Esophagus (tissue), 2 donors: ENCODE measurements around the gene PLCG1. TPM values are rescaled to one million over a fixed set of nuclear protein-coding genes. Genes with fewer than 3 reads are reported as not detected.

Experiments used
- H3K27ac ChIP-seq, 2 donors: one replicate each; pipeline ENCODE4 v1.5.1; 2013; ENCODE audit warnings: low read depth in 2 of 2, mild to moderate bottlenecking in 2 of 2, inconsistent platforms in 1 of 2, low read length in 1 of 2, moderate library complexity in 1 of 2
- H3K27me3 ChIP-seq, 2 donors: one replicate each; pipeline ENCODE4 v1.6.1; 2013; ENCODE audit warnings: low read length in 2 of 2, control low read depth in 1 of 2, mild to moderate bottlenecking in 1 of 2; ENCODE audit not compliant: insufficient read depth in 2 of 2, control insufficient read depth in 1 of 2
- H3K36me3 ChIP-seq, 2 donors: one replicate each; pipeline ENCODE4 v1.6.1; 2013; ENCODE audit warnings: low read length in 1 of 2; ENCODE audit not compliant: control insufficient read depth in 2 of 2, insufficient read depth in 2 of 2
- H3K4me1 ChIP-seq, 2 donors: one replicate each; pipeline ENCODE4 v1.6.1; 2013; ENCODE audit warnings: low read length in 1 of 2; ENCODE audit not compliant: control insufficient read depth in 2 of 2, insufficient read depth in 2 of 2
- H3K4me3 ChIP-seq, 2 donors: one replicate each; pipeline ENCODE4 v1.5.1; 2013; ENCODE audit warnings: low read length in 2 of 2, mild to moderate bottlenecking in 2 of 2, low read depth in 1 of 2, moderate library complexity in 1 of 2
- H3K9me3 ChIP-seq, 2 donors: one replicate each; pipeline ENCODE4 v1.6.1; 2013; ENCODE audit warnings: mild to moderate bottlenecking in 2 of 2, low read depth in 1 of 2, low read length in 1 of 2, moderate library complexity in 1 of 2; ENCODE audit not compliant: control insufficient read depth in 2 of 2, insufficient read depth in 1 of 2
- WGBS, 2 donors: extraction: QIAGEN DNeasy Blood & Tissue Kit; methylation state at CpG; one replicate each; pipeline ENCODE4 v1.1.7; 2013; 5-methylcytosine and 5-hydroxymethylcytosine counted together
- polyA plus RNA-seq, 2 donors: library from polyadenylated mRNA; stranded (reverse); fragments of 200-250 nt; gene quantifications; one replicate each; pipeline ENCODE4 v1.2.3, GENCODE V29; 2013
- donor health status: healthy with polysubstance abuse.
- donor health status: Bipolar disorder and iron deficiency.

Gene PLCG1
- polyA plus RNA-seq, 2 donors = 26.2 to 45.3 TPM

DNA sequence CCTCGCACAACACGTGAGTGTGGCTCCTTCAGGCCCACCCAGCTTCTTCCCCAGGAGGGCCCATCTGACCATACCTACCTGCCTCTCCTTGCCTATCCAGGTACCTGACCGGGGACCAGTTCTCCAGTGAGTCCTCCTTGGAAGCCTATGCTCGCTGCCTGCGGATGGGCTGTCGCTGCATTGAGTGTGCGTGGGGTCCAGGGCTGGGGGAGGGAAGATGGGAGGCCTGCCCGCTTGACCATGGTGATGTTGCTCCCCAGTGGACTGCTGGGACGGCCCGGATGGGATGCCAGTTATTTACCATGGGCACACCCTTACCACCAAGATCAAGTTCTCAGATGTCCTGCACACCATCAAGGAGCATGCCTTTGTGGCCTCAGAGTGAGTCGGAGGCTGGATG, 26.5 kb downstream of the PLCG1 start:
- Histone ChIP-seq H3K4me1 (peaks cover 0 to 5% of the 10 kb centered on the region in 2 donors), H3K27me3 (no peaks in the 10 kb centered on the region), H3K36me3 (peaks cover 19 to 71% of the 10 kb centered on the region in 2 donors), H3K9me3 (no peaks in the 10 kb centered on the region), H3K4me3 (no peak overlapping the region), H3K27ac (no peak overlapping the region)
- WGBS, 2 donors = 97% methylated on average over 11 of the region's 11 CpGs

GRCh38 chr20:41165001-41165882, 27.9 kb downstream of the PLCG1 start:
- Histone ChIP-seq H3K36me3 (peaks cover 14 to 76% of the 10 kb centered on the region in 2 donors), H3K9me3 (no peaks in the 10 kb centered on the region), H3K4me1 (peaks cover 0 to 6% of the 10 kb centered on the region in 2 donors), H3K27ac (no peak overlapping the region), H3K27me3 (no peaks in the 10 kb centered on the region), H3K4me3 (no peak overlapping the region)
- 91 to 92% methylated on average over 24 of the region's 24 CpGs for WGBS, 2 donors

DNA sequence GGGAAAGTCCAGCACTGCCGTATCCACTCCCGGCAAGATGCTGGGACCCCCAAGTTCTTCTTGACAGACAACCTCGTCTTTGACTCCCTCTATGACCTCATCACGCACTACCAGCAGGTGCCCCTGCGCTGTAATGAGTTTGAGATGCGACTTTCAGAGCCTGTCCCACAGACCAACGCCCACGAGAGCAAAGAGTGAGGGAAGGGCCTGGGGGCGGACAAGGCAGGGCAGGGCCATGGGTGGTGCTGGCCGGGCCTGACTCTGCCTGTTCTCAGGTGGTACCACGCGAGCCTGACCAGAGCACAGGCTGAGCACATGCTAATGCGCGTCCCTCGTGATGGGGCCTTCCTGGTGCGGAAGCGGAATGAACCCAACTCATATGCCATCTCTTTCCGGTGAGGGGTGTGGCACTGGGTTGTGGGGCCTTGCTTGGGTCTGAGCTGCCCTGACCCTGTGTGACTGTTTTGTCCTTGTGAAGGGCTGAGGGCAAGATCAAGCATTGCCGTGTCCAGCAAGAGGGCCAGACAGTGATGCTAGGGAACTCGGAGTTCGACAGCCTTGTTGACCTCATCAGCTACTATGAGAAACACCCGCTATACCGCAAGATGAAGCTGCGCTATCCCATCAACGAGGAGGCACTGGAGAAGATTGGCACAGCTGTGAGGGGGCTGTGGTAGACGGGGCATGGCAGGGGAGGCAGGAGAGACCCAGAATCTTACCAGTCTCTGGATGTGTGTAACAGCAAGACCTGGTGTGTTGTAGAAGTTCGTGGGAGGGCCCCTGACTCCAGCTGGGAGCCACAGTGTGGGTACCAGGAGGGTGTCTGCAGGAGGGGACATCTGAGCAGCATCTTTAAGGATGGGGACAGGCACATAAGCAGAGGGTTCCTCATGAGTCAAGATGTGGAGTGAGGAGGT, 29.1 kb downstream of the PLCG1 start:
- peaks cover 0 to 6% of the 10 kb centered on the region in 2 donors for H3K4me1 ChIP-seq
- H3K27me3 ChIP-seq = no peaks in the 10 kb centered on the region
- no peak overlapping the region for H3K4me3 ChIP-seq
- H3K27ac ChIP-seq = no peak overlapping the region
- peaks cover 14 to 81% of the 10 kb centered on the region in 2 donors for H3K36me3 ChIP-seq
- no peaks in the 10 kb centered on the region for H3K9me3 ChIP-seq
- 84 to 86% methylated on average over 27 of the region's 27 CpGs for WGBS, 2 donors

GRCh38 chr20:41167118-41167470, 29.8 kb downstream of the PLCG1 start:
- no peak overlapping the region for H3K27ac ChIP-seq
- no peak overlapping the region for H3K4me3 ChIP-seq
- H3K4me1 ChIP-seq = peaks cover 2 to 6% of the 10 kb centered on the region in 2 donors
- H3K9me3 ChIP-seq = no peaks in the 10 kb centered on the region
- 89 to 95% methylated on average over 3 of the region's 3 CpGs for WGBS, 2 donors
- H3K27me3 ChIP-seq = no peaks in the 10 kb centered on the region
- H3K36me3 ChIP-seq = peaks cover 14 to 78% of the 10 kb centered on the region in 2 donors

GRCh38 chr20:41167481-41168253, 30.3 kb downstream of the PLCG1 start:
- Histone ChIP-seq H3K9me3 (no peaks in the 10 kb centered on the region), H3K27ac (no peak overlapping the region), H3K27me3 (no peaks in the 10 kb centered on the region), H3K36me3 (peaks cover 14 to 77% of the 10 kb centered on the region in 2 donors), H3K4me1 (peaks cover 2 to 6% of the 10 kb centered on the region in 2 donors), H3K4me3 (no peak overlapping the region)
- 83 to 88% methylated on average over 11 of the region's 11 CpGs for WGBS, 2 donors

GRCh38 chr20:41168281-41169161, 31.2 kb downstream of the PLCG1 start:
- H3K4me1 ChIP-seq = peaks cover 2 to 12% of the 10 kb centered on the region in 2 donors
- no peak overlapping the region for H3K4me3 ChIP-seq
- WGBS, 2 donors = 91 to 97% methylated on average over 10 of the region's 10 CpGs
- H3K27ac ChIP-seq = no peak overlapping the region
- H3K9me3 ChIP-seq = no peaks in the 10 kb centered on the region
- peaks cover 11 to 74% of the 10 kb centered on the region in 2 donors for H3K36me3 ChIP-seq
- H3K27me3 ChIP-seq = no peaks in the 10 kb centered on the region

DNA sequence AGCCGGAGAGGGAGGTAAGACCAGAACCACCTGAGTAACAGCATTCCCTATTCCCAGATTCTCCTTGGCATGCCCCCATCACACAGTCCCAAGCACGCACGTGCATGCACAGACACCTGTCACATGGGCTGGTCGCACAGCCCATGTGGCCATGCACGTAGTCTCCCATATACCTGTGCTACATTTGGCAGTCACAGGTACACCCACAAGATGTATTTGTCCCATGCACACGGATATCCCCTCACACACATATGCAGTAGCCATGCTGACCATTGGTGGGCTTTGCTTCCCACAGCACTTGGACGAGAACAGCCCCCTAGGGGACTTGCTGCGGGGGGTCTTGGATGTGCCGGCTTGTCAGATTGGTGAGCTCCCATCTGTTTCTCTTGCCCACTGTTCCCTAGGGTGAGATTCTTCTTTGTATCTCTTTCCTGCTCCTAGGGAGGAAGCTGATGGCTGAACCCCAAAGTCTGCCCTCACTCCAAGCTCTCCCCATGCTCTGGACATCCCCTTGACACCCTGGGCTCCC, 31.9 kb downstream of the PLCG1 start:
- Histone ChIP-seq H3K4me3 (no peak overlapping the region), H3K27me3 (no peaks in the 10 kb centered on the region), H3K4me1 (peaks cover 2 to 12% of the 10 kb centered on the region in 2 donors), H3K9me3 (no peaks in the 10 kb centered on the region), H3K36me3 (peaks cover 11 to 74% of the 10 kb centered on the region in 2 donors), H3K27ac (peak overlapping the region in 1 of 2 donors; percentile 37)
- 83 to 90% methylated on average over 9 of the region's 9 CpGs for WGBS, 2 donors

DNA sequence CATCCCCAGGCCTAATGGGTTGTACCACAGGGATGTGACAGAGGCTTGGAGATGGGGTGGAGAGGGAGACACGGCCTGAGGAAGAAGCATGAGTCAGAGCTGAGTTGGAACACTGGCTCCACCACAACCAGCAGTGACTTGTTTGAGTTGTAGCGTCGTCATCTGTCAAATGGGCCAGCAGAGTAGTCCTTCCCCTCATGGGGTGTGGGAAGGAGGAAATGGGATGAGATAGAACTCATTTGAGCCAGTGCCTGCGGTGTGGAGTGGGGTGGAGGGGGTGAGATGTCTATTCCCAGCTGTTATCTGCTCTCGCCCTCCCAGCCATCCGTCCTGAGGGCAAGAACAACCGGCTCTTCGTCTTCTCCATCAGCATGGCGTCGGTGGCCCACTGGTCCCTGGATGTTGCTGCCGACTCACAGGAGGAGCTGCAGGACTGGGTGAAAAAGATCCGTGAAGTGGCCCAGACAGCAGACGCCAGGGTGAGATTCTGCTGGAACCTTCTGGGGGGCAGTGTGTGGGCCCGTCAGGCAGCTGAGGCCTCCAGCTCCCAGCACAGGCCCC, 32.5 kb downstream of the PLCG1 start:
- H3K36me3 ChIP-seq = peaks cover 10 to 77% of the 10 kb centered on the region in 2 donors
- 77 to 78% methylated on average over 14 of the region's 14 CpGs for WGBS, 2 donors
- H3K27ac ChIP-seq = peak overlapping the region in 1 of 2 donors; percentile 66

More for the DNA sequence above, 32.5 kb downstream of the PLCG1 start:
- Histone ChIP-seq H3K27me3 (no peaks in the 10 kb centered on the region), H3K9me3 (no peaks in the 10 kb centered on the region), H3K4me1 (peaks cover 2 to 12% of the 10 kb centered on the region in 2 donors), H3K4me3 (no peak overlapping the region)
